SIG-M5 (cell line): ENCODE results near the gene CCDC127.
"Not testable (repeated sequence)": the region's sequence is repeated elsewhere in the genome, so short reads cannot be mapped to it uniquely, and the experiment has no call there.

Source experiments
- DNase-seq: peaks from one replicate; lab custom pipeline; 2025; lab: John Stamatoyannopoulos, UW

The CCDC127 gene

DNA sequence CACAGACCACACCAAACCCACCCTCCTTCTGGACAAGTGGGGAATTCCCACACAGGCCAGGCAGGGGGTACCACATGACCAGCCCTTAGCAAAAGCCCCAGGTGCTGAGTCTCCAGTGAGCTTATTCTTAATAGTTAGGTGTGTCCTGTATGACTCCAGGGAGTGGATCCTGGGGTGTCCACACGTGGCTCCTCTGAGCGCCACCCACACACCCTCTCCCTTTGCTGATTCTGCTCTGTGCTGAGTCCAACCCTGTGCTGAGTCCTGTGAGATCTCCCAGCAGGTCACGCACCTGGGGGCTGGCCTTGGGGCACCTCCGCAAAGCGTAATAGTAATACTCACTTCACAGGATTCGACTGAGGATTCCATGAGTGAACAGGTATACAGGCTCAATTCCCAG is 14.0 kb downstream of the CCDC127 start:
- DNase-seq, result no peak

DNA sequence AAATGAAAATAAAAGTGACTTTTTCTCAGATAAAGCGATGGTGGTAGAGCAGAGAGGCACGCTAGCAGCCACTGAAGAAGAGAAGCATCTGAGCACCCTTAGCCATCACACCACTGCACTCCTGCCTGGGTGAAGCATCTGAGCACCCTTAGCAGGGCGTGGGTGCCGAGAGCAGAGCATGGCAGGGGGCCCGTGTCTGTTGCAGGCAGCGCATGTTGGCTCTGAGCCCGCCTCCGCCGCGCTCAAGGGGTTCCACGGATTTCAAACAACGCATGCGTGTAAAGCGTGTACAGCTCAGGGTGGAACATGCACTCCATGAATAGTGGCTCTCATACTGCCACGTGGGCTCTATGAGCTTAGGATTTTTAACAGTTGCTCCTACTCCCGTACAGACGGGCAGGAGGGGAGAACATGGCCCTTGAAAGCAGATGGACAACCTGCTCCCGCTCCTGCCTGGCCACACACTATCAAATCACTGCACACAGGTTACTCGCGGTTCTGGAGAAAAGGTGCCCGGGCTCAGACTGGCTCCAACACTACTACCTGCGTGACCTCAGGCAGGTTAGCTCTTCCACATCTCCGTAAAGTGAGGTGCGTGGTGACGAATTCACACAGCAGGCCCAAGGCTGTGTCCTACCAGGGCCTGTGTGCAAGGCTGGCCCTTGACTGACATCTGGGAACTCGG is 14.6 kb downstream of the CCDC127 start:
- no peak for DNase-seq

DNA sequence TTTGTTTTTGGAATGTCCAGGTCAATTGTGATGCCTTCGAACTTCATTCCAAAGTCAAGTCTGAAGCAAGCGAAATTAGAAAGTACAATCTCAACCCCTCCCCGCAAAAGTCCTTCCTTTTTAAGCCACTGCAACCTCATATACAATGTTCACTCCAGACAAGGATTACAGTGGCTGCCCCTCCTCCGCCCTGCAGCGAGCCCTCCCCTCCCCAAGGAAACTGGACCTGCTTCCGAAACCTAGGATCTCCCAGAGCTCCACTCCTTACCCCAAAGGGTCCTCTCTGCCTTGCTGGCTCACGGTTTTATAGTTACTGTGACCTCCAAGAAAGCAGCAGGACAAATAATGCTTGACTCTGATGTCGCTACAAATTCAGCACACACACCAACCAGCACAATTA is 16.3 kb downstream of the CCDC127 start:
- no peak for DNase-seq

DNA sequence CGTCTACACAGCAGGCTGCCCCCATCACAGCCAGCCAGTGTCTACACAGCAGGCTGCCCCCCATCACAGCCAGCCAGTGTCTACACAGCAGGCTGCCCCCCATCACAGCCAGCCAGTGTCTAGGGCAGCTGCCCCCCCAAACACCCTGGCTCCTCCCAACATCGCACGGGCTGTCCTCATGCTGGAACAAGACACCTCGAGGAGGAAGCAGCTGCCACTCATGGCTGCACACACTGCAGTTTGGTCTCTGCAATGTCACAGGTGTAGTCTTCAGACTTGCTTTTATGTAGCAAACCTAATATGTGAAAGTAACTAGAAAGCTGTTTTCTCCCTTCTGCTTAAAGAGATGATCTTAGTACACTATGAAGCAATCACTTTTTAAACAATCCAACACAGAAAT is 17.0 kb downstream of the CCDC127 start:
- no peak for DNase-seq

DNA sequence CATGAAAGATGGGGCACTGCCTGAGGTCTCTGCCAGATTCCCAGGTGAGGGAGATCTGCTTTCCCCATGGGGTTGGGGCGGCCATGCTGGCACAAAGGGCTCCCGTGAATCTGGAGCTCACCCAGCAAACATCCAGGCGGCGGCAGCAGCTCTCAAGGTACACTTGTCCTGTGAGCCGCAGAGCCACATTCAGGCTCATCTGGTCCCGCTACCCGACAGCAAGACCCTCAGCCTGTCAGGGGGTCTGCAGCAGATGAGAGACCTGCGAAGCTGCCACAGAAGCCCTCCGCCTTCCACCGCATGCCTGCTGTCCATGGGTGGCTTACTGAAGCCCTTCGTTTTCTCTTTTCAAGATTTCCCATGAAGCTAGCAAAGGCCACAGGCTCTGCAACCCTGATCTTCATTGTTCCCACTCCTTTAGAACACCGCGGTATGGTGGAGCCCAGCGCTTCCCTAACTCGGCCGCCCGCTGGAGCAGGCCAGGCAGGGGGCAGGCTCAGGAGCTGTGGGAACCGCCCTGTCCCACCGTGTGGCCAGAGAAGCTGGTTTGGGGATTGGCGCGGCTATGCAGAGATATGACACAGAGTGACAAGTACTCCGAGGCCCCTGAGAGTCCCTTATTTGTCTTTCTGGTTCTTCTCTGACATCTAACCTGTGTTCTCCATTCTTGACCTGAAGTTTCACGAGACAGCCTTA is 17.9 kb downstream of the CCDC127 start:
- DNase-seq, result no peak

DNA sequence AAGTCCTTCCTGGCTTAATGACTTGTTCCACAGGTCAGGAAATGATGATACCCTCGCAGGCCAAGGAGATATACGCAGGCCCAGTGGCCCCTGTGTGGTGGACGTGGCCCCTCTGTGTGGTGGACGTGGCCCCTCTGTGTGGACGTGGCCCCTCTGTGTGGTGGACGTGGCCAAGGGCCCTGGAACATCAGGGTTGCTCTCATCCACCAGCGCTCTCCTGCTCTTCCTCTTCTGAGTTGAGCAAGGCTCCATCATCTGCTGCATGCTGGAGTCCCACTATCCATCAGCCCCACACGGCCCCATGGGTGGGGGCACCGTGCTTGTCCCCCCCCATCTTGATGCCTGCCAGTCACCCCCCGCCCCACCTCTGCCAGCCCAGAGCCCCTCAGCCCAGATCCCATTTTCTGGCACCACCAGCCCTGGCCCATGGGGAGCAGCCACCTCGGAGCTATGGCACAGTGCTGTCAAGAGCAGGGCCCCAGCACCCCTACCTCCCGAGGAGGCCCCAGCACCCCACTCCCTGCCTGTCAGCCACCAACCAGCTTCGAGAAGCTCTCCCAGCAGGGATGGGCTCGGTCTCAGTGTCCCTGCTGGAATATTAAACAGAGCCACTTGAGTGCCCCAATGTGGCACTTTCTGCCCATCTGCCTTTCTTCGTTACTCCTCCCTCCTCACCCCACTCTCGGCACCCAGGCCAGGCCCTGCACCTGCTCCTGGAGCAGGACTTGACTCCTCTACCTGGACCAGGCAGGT is 18.6 kb downstream of the CCDC127 start:
- DNase-seq, result no peak

DNA sequence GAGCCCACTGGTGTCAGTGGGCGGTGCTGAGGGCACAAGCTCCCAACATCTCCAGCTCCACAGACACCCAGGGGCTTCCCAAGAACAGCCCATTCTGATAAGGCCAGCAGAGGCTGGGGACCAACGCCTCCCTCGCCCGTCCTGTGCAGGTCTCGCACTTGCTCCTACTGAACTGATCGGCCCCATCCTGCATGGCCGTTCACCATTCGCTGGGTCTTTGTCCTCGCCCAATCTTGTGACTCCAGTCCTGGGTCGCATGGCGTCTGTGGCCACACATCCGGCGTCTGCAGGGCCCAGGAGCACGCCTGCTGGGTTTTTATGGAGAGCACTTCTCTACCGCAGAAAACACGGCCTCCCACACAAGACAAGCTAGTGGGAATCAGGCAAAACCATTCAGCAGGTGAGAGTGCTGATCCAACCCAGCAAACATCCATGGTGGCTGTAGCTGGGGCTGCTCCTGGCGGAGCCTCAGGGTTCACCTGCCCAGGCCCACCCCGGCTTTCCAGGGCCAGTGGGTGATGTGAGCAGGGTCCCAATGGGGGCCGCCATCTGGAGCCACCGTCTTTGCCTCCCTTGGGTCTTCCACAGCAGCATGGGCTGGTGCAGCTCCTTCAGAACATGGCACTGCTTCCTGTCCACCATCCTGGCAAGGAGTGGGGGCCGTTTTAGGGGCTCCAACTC is 19.3 kb downstream of the CCDC127 start:
- no peak for DNase-seq

DNA sequence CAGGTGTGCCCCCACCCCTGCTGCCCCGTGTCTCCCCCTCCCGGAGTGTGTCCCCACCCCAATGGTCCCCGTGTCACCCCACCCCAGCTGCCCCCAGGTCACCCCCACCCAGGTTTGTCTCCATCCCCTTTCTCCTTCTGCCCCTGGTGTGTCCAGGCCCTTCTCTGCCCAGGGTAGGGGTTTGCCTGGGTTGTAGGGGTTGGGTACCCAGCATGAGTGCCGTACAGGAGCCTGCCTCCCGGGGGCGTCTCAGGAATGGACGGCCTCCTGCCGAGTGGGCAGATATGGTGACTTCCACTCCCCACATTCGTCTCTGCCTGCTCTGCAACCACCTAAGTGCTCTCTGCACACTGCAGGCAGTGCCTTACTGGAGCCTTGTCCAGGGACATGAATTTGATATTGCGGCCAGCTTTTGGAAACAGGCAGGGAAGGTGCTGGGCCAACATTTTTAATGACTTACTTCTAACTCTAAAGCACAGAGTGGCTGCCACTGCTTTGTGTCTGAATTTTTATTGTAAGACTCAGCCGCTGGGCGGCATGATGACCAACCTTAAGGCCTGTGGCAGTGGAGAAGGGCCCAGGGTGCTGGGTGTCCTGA is 20.0 kb downstream of the CCDC127 start:
- DNase-seq, result no peak

DNA sequence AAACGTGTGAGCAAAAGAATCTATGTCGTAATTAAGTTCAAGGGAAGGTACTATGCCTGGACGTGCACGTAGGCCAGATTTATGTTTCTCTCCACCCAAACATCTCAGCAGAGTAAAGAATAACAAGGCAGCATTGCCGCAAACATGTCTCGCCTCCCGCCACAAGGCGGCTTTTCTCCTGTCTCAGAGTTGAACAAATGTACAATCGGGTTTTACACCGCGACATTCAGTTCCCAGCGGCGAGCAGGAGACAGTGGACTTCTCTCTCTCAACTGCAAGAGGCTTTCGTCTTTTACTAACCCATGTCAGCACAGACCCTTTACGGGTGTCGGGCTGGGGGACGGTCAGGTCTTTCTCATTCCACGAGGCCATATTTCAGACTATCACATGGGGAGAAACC is 20.9 kb downstream of the CCDC127 start:
- DNase-seq, result not testable (repeated sequence)

DNA sequence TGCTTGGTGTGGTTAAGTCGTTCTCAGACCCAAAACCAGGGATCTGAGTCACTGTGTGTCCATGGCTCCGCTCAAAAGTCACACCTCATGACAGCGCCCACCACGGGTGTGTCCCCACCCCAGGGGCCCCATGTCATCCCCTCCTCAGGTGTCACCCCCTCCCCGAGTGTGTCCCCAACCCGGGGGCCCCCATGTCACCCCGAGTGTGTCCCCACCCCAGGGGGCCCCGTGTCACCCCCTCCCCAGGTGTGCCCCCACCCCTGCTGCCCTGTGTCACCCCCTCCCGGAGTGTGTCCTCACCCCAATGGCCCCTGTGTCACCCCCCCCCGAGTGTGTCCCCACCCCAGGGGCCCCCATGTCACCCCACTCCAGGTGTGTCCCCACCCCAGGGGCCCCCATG is 21.6 kb downstream of the CCDC127 start:
- no peak for DNase-seq

DNA sequence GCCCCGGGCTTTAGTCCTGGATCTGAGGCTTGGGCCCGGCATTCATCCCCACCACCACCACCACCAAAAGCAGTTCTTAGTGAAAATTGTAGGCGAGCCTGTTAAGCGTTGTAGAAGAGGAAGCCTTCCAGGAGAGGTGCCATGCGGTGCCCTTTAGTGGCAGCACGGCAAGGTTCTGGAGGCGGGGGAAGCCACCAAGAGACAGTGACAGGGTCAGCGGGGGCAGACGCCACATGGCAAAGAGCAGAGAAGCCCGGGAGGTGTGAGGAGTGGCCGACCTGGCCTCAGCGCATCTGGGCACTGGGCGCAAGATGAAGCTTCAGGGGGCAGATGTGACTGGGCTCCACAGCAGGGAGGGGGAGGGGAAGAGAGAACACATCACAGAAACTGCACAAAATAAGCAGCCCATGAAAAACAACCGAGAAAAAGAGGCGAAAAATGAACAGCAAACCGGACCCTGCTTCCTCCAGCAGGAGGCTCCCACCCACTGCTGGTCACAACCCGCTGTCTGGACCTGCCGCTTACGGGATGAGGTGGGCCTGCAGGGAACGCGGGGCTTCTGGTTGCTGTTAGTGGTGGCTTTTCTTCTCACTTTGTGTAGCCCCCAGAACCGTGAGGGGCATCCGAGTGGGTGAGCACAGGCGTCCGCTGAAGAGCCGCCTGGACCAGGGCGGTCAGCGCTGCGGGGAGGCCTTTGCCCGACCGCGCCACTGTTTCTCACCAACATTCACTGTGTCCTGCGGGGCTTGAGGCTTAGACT is 22.4 kb downstream of the CCDC127 start:
- no peak for DNase-seq

DNA sequence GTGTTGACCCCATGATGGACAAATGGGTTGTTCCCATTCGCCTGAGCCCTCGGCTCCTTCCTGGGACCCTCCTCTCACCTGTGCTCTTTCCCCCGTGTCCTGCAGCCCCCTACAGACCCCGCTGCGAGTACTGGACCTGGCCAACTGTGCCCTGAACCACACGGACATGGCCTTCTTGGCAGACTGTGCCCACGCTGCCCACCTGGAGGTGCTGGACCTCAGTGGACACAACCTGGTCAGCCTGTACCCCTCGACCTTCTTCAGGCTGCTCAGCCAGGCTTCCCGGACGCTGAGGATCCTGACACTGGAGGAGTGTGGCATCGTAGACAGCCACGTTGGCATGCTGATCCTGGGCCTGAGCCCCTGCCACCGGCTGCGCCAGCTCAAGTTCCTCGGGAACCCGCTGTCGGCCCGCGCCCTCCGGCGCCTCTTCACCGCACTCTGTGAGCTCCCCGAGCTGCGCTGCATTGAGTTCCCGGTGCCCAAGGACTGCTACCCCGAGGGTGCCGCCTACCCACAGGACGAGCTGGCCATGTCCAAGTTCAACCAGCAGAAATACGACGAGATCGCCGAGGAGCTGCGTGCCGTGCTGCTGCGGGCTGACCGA is 23.2 kb downstream of the CCDC127 start:
- no peak for DNase-seq

DNA sequence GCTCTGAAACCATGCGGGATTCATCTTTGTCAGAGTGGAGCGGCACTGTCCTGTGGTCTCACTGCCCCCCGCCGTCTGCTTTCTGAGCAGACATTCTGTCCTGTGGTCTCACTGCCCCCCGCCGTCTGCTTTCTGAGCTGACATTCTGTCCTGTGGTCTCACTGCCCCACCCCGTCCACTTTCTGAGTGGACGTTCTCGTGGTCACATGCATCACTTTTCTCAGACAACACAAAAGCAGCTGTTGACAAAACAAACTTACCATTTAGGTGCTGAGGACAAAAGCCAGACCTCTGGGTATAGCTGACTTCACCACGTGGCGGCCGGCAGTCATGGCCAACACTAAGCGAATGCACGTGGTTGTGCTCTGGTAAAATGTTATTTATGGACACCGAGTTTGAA is 23.9 kb downstream of the CCDC127 start:
- no peak for DNase-seq

DNA sequence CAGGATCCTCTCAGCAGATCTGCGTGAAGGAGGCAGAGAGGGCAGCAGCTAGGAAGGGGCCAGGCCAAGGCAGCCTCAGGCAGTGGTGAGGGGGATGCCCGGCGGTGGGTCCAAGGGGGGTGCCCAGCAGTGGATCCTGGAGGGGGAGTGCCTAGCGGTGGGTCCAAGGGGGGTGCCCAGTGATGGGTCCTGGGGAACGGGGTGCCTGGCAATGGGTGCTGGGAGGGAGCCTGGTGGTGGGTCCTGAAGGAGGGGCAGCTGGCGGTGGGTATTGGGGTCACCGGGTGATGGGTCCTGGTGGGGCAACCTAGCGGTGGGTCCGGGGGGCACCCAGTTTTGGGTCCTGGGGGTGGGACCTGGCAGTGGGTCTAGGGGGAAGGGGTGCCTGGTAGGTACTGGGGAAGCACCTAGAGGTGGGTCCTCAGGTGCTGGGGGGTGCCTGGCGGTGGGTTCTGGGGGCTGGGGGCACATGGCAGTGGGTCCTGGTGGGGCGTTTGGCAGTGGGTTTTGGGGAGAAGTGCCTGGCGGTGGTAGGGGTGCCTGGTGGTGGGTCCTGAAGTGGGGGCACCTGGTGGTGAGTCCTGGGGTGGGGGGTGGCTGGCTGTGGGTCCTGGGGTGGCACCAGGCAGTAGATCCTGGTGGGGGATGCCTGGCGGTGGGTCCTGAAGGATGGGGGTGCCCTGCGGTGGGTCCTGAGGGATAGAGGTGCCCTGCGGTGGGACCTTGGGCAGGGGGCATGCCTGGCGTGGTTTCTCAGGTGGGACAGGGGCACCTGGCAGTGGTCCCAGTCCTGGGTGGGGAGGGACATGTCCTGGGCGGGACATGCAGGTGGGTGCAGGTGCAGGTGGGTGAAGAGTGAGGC is 24.8 kb downstream of the CCDC127 start:
- no peak for DNase-seq

DNA sequence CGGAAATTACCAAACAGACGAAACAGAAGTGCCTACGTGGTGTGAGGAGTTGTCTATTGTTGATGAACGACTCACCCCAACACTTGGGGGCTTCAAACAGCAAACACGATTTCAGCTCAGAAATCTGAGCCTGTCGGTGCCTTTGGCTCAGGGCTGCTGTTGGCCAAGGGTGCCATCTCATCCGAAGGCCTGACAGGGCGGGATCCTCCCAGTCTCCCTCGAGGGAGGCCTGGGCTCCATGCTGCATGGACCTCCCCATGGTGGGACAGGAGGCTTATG is 25.3 kb downstream of the CCDC127 start:
- DNase-seq, result no peak

DNA sequence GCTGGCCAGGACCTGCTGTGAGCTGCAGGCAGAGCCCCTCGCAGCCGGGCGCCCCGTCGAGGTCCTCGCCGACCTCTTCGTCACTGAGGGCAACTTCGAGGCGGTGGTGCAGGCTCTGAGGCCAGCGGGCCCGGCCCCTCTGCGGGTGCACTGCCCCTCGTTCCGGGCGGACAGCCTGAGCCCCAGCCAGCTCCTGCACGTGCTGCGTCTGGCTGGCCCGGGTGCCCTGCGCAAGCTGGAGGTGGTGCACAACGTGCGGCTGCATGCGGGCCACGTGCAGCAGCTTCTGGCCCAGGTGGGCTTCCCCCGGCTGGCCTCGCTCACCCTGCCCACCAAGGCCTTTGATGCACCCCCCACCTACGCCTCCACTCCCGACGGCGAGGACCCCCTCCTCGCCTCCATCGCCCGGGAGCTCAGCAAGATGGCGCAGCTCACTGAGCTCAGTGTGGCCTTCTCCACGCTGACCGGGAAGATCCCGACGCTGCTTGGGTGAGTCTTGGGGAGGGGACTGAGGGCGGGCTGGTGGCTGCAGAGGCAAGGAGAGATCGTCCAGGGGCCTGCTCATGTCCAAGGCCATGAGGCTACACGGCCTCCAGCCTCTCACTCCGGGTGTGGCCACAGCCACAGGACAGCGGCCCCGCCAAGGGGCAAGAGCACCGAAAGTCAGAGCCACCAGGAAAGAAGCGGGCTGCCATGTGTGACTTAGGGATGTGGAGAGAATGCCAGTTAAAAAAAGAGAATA is 25.8 kb downstream of the CCDC127 start:
- no peak for DNase-seq

DNA sequence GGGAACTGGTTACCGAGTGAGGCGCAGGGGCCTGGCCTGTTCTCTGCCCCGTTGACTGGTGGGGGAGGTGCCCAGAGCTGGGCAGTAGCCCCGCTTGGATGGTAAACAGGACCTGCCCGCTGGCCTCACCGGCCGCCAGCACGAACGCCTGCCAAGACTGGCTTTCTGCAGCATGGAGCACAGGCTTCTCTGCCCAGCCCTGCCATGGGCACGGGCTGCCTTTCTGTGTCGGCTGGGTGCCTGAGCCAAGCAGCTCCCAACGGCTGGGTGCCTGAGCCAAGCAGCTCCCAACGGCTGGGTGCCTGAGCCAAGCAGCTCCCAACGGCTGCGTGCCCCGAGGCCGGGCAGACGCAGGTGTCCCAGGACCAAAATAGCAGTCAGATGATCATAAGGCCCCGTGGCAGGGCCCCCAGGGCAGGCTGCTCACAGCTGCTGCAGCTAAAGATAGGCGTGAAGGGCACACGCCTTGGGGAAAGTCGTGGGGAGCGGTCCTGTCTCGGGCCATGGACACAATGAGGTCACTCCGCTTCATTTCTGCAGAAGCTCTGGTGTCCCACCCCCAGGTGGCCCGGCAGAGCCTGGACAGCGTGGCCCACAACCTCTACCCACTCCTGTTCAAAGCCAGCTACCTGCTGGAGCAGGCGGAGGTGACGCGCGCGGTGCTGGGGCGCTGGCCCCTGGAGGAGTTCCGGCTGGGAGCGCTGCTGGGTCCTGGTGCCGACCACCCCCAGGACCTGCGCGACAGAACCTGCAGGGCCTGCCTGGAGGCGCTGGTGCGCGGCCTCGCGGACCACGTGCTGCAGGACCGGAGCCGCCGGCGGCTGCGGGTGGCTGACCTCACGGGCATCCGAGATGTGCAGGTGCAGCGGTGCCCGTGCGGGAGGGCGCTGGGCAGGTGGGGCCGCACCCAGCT is 26.7 kb downstream of the CCDC127 start, which contains the start of gene LRRC14B:
TSS of gene LRRC14B (plus strand) at position 460 of the 913 bp plus-strand sequence. CDS start at position 504, 44 bp downstream.
- no peak for DNase-seq

DNA sequence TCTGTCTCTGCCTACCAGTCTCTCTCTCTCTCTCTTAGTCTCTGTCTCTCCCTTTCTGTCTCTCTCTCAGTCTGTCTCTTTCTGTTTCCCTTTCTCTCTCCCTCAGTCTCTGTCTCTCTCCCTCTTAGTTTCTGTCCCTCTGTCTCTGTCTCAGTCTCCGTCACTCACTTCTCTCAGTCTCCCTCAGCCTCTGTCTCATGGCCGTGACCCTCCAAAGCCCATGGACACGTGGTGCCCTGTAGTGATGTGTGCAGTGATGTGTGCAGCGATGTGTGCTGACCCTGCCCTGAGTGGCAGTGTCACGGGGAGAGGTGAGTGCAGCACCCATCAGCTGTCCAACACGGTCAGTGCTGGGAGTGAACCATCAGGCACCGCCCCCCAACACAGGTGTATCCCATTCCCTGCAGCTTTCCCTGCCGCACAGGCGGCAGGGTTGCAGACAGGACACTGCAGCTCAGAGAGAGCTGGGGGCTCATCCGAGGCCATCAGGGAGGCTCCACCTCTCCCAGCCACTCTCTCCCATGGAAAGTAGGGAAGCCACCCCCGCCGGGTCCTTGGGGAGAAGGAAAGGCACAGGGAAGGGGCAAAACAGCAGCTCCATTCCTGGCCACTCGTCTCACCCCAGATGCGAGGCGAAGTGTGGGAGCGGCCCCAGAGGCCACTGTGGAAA is 27.5 kb downstream of the CCDC127 start:
- no peak for DNase-seq
